ENCODE data around the gene SLC6A9. TPM values are rescaled to one million over a fixed set of nuclear protein-coding genes. Genes with fewer than 3 reads are reported as not detected.

The SLC6A9 gene
- total RNA-seq, 1 experiment from 2014 or later, result 45.0 TPM

DNA sequence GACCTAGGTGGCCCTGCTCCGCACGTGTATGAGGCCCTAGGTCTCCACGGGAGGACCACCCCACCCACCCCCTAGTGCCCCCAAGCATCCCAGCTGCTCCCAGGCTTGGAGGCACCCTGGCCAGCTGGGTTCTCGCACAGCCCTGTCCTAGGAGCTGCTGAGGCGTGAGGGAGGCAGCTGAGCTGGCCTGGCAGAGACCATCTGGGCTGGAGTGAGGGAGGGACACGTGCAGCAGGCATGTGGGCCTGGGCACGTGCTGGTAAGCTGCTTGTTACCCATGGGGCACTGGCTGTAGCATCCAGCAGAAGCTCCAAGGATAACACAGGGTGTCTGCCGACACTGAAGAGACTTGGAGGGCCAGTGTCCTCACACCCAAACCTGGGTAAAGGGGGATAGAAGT lies 10.1 kb downstream of the SLC6A9 start:
- no peaks in the 10 kb centered on the region for H3K4me1 ChIP-seq
- POLR2A ChIA-PET, result no interaction called here
- Mint-ChIP-seq H3K4me3 (ENCODE audit: unreplicated experiment) (no peak overlapping the region), H3K36me3 (ENCODE audit: insufficient read depth, unreplicated experiment) (peaks cover 20% of the 10 kb centered on the region), H3K27me3 (ENCODE audit: insufficient read depth, unreplicated experiment) (no peaks in the 10 kb centered on the region), H3K27ac (ENCODE audit: unreplicated experiment) (no peak overlapping the region), H3K9me3 (ENCODE audit: unreplicated experiment) (no peaks in the 10 kb centered on the region), H3K4me1 (ENCODE audit: low read depth, unreplicated experiment) (no peaks in the 10 kb centered on the region)
- intact Hi-C loops (cut with micrococcal nuclease; ENCODE audit: unreplicated experiment), result no loop called here
- DNase-seq, result no peak
- TF ChIP-seq, protein P1, sequence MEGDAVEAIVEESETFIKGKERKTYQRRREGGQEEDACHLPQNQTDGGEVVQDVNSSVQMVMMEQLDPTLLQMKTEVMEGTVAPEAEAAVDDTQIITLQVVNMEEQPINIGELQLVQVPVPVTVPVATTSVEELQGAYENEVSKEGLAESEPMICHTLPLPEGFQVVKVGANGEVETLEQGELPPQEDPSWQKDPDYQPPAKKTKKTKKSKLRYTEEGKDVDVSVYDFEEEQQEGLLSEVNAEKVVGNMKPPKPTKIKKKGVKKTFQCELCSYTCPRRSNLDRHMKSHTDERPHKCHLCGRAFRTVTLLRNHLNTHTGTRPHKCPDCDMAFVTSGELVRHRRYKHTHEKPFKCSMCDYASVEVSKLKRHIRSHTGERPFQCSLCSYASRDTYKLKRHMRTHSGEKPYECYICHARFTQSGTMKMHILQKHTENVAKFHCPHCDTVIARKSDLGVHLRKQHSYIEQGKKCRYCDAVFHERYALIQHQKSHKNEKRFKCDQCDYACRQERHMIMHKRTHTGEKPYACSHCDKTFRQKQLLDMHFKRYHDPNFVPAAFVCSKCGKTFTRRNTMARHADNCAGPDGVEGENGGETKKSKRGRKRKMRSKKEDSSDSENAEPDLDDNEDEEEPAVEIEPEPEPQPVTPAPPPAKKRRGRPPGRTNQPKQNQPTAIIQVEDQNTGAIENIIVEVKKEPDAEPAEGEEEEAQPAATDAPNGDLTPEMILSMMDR (IDR thresholded peaks at IDR 0.05; ENCODE audit: insufficient read depth in 1 of 2, low read depth in 1 of 2, low read length in 1 of 2, severe bottlenecking in 1 of 2, unreplicated experiment in 1 of 2), result no peak
- CTCF ChIA-PET, result no interaction called here
- no peaks in the 10 kb centered on the region for H3K27me3 ChIP-seq (replicated peaks; ENCODE audit: control insufficient read depth, insufficient read depth, low read length)
- H3K36me3 ChIP-seq (ENCODE audit: control insufficient read depth, insufficient read depth, low read length), result no peaks in the 10 kb centered on the region
- no TSS peak for BruUV-seq (replicated peaks)
- no peak overlapping the region for H3K4me3 ChIP-seq (ENCODE audit: low read depth, low read length)
- no peaks in the 10 kb centered on the region for H3K9me3 ChIP-seq

DNA sequence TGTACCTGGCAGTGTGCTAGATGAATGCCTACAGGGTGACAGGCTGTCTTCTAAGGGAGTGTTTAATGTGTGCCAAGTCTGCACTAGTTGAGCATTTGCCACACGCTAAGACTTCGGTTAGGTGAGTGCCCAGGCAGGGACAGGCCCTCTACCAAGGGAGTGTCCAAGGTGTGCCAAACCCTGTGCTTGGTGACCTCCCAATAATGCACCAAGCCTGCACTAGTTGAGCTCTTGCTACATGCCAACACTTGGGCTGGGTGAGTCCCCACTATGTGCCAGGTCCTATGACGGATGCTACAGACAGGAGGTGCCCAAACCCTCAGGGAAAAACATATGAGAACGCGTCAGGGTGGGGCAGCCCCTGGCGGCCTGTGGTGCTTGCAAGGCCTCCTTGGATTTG lies 10.8 kb downstream of the SLC6A9 start:
- no peaks in the 10 kb centered on the region for H3K4me1 Mint-ChIP-seq (ENCODE audit: low read depth, unreplicated experiment)
- intact Hi-C loops (cut with micrococcal nuclease; ENCODE audit: unreplicated experiment), result no loop called here
- H3K4me3 Mint-ChIP-seq (ENCODE audit: unreplicated experiment), result no peak overlapping the region
- H3K4me1 ChIP-seq, result no peaks in the 10 kb centered on the region
- POLR2A ChIA-PET, result no interaction called here
- H3K9me3 ChIP-seq, result no peaks in the 10 kb centered on the region
- no peaks in the 10 kb centered on the region for H3K27me3 ChIP-seq (replicated peaks; ENCODE audit: control insufficient read depth, insufficient read depth, low read length)
- CTCF ChIA-PET, result no interaction called here
- TF ChIP-seq, protein P1 (IDR thresholded peaks at IDR 0.05; ENCODE audit: insufficient read depth in 1 of 2, low read depth in 1 of 2, low read length in 1 of 2, severe bottlenecking in 1 of 2, unreplicated experiment in 1 of 2), result no peak
- H3K4me3 ChIP-seq (ENCODE audit: low read depth, low read length), result no peak overlapping the region
- H3K36me3 Mint-ChIP-seq (ENCODE audit: insufficient read depth, unreplicated experiment), result peaks cover 20% of the 10 kb centered on the region
- no peak for DNase-seq
- no peaks in the 10 kb centered on the region for H3K36me3 ChIP-seq (ENCODE audit: control insufficient read depth, insufficient read depth, low read length)
- H3K27ac Mint-ChIP-seq (ENCODE audit: unreplicated experiment), result no peak overlapping the region
- no TSS peak for BruUV-seq (replicated peaks)
- no peaks in the 10 kb centered on the region for H3K9me3 Mint-ChIP-seq (ENCODE audit: unreplicated experiment)
- H3K27me3 Mint-ChIP-seq (ENCODE audit: insufficient read depth, unreplicated experiment), result no peaks in the 10 kb centered on the region

DNA sequence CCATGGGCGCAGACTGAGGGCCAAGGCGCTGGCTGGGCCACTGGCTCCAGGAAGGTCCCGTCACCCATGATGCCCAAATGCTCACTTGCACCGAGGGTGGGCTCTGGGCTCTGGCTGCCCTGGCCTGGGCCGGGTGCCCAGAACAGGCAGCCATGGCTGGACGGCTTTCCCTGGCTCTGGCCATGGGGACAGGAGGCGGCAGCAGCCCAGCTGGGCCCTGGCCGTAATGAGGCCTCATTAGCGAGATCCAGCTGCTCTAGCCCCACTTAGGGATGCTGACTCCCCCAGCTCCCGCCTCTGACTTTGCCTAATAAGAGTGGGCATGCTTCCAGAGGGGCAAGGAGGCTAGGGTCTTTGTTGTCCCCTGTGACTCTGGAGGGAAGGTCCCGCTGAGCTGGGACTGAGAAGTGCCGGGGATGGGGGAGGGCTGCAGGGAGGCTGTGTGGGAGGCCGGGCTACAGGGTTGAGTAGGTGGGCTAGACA lies 11.8 kb downstream of the SLC6A9 start:
- Histone ChIP-seq H3K27me3 (replicated peaks; ENCODE audit: control insufficient read depth, insufficient read depth, low read length) (no peaks in the 10 kb centered on the region), H3K4me3 (ENCODE audit: low read depth, low read length) (no peak overlapping the region), H3K9me3 (no peaks in the 10 kb centered on the region), H3K4me1 (no peaks in the 10 kb centered on the region), H3K36me3 (ENCODE audit: control insufficient read depth, insufficient read depth, low read length) (no peaks in the 10 kb centered on the region)
- TF ChIP-seq, protein P1 (IDR thresholded peaks at IDR 0.05; ENCODE audit: insufficient read depth in 1 of 2, low read depth in 1 of 2, low read length in 1 of 2, severe bottlenecking in 1 of 2, unreplicated experiment in 1 of 2), result no peak
- POLR2A ChIA-PET, result no interaction called here
- Mint-ChIP-seq H3K4me1 (ENCODE audit: low read depth, unreplicated experiment) (no peaks in the 10 kb centered on the region), H3K9me3 (ENCODE audit: unreplicated experiment) (no peaks in the 10 kb centered on the region), H3K4me3 (ENCODE audit: unreplicated experiment) (no peak overlapping the region), H3K36me3 (ENCODE audit: insufficient read depth, unreplicated experiment) (peaks cover 12% of the 10 kb centered on the region), H3K27me3 (ENCODE audit: insufficient read depth, unreplicated experiment) (no peaks in the 10 kb centered on the region), H3K27ac (ENCODE audit: unreplicated experiment) (no peak overlapping the region)
- CTCF ChIA-PET, result interaction anchor here (0.5 kb wide), 1 partner anchor 1490 kb away, joined by 3 read pairs; no protein-coding TSS in a partner anchor
- intact Hi-C loops (cut with micrococcal nuclease; ENCODE audit: unreplicated experiment), result no loop called here
- no peak for DNase-seq
- BruUV-seq (replicated peaks), result no TSS peak

Measured in Caco-2 (cell line).